ENCODE data around the gene IQSEC3. TPM values are rescaled to one million over a fixed set of nuclear protein-coding genes. Genes with fewer than 3 reads are reported as not detected.
"Not testable (repeated sequence)": the region's sequence is repeated elsewhere in the genome, so short reads cannot be mapped to it uniquely, and the experiment has no call there.

Gene IQSEC3
- total RNA-seq, 2 experiments from 2014 or later = 0.86 to 1.0 TPM

DNA sequence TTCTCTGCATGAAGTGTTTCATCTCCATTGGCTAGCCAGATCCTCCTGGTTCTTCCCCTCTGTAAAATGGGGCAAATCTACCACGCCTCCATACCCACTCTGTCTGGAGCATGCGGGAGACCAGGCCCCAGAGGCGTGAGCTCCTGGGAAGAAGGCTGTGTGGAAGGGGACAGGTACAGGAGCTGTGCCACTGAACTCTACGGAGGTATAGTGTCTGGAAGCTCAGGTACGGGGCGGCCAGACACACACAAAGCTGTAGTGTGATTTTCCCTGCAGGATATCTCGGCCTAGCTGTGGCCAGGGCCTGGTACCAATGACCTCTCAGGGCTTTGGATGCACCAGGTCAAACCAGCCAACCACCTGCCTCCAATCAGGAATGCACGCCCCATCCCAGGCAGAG lies 10.0 kb downstream of the IQSEC3 start:
- H3K36me3 Mint-ChIP-seq (ENCODE audit: low read depth); H3K9me3 Mint-ChIP-seq; H3K27ac Mint-ChIP-seq; H3K4me3 Mint-ChIP-seq; DNase-seq; H3K4me1 Mint-ChIP-seq (ENCODE audit: low read depth); CTCF ChIA-PET; intact Hi-C loops (cut with micrococcal nuclease): not testable (repeated sequence)
- peaks cover 44% of the 10 kb centered on the region for H3K27me3 Mint-ChIP-seq (ENCODE audit: low read depth)

DNA sequence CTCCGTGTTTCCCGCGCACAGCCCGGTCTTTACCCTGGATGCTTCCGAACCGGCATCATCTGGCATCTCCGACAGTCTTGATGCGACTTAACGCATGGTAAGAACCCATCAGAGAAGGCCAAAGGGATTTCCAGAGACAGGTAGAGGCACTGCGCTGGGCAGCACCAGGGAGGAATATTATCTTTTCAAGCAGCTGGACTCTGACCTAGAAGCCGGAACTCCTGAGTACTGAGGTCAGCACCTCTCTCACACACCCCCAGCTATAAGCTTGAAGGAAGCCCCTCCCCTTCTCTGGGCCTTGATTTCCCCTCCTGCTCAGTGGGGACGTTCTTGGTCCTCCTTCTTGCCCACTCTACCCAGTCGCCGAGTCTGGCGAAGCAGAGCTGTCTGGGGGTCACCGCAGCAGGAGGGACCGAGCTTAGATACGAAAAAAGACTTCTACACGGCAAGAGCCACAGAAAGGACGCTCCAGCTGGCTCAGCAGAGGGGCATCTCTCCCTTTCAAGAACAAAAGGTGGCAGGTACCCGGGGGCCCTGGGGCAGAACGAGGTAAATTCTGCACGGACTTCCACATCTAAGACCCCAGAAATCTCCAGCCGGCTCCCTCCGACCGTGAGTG lies 10.6 kb downstream of the IQSEC3 start:
- H3K9me3 Mint-ChIP-seq; DNase-seq; H3K4me1 Mint-ChIP-seq (ENCODE audit: low read depth); intact Hi-C loops (cut with micrococcal nuclease); H3K36me3 Mint-ChIP-seq (ENCODE audit: low read depth); CTCF ChIA-PET; H3K4me3 Mint-ChIP-seq; H3K27ac Mint-ChIP-seq: not testable (repeated sequence)
- H3K27me3 Mint-ChIP-seq (ENCODE audit: low read depth) = peaks cover 40% of the 10 kb centered on the region

DNA sequence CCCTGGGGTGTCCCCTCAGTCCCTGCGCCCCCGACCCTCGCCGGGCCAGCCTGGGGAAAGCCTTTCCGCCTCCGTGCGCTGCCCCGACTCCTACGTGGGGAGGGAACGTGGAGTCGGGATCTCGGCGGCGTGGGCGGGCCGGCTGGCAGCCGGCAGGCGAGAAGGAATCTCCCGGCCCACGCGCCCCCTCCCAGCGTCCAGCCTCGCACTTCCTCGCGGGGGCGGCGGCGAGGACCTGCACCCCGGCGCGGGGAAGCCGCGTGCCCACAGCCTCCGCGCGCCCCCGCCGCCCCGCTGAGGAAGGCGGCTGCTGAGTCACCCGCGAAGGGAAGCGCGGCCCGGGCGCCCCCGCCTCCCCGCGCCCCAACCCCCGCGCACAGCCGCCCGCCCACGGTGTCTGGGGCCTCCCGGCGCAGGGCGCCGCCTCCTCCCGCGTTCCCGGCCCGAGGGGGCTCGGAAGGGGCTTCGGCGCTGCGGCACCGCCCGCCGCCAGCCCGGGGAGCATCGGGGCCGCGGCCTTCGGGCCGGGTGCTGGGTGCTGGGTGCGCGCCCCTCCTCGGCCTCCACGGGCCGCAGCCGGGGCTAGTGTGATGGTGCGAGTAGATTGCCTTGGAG lies 11.3 kb downstream of the IQSEC3 start:
- H3K9me3 Mint-ChIP-seq; H3K4me1 Mint-ChIP-seq (ENCODE audit: low read depth); H3K4me3 Mint-ChIP-seq; intact Hi-C loops (cut with micrococcal nuclease); H3K36me3 Mint-ChIP-seq (ENCODE audit: low read depth); CTCF ChIA-PET; H3K27ac Mint-ChIP-seq; DNase-seq: not testable (repeated sequence)
- peaks cover 40% of the 10 kb centered on the region for H3K27me3 Mint-ChIP-seq (ENCODE audit: low read depth)

DNA sequence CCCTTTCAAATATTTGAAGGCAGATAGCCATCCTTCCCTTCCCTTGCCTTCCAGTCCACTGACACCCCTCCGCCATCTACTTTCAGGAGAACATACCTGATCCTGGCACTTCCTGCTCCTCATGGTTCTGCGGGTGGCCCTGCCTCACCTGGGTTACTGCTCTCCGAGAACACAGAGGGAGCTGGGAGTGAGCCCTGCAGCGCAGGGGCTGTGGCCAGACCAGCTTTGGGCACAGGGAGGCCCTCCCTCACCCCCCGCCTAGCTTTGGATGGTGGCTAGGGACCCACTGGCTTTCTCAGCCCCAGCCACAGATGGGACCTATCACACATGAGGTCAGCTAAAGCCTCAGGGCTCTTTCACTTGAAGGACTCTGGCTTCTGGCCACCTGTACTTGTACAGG lies 12.4 kb downstream of the IQSEC3 start:
- no peak overlapping the region for H3K4me3 Mint-ChIP-seq
- intact Hi-C loops (cut with micrococcal nuclease) = no loop called here
- H3K27me3 Mint-ChIP-seq (ENCODE audit: low read depth) = peaks cover 39% of the 10 kb centered on the region
- no peaks in the 10 kb centered on the region for H3K36me3 Mint-ChIP-seq (ENCODE audit: low read depth)
- H3K27ac Mint-ChIP-seq = no peak overlapping the region
- DNase-seq = no peak
- CTCF ChIA-PET = no interaction called here
- no peaks in the 10 kb centered on the region for H3K9me3 Mint-ChIP-seq
- H3K4me1 Mint-ChIP-seq (ENCODE audit: low read depth) = peaks cover 2% of the 10 kb centered on the region

DNA sequence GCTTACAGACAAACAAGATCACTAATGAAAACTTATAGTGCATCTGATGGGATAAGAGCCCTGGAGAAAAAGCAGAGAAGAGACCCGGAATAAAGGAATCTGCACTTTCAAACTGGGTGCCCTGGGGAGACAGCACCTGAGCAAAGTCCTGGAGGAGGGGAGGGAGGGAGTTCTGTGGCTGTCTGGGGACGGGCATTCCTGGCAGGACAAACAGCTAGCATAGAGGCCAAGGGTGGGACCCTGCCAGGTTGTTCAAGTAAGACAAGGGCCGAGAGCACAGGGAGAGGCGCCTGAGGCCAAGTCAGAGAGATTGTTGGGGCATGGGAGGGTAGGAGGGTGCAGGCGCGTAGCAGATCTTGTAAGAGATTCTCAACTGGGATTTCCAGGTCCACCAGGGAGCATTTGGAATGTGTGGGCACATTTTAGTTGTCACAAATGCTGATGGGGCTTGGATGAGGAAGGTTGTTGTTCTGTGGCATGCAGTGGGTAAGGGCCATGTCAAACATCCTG lies 14.2 kb downstream of the IQSEC3 start:
- Mint-ChIP-seq H3K4me3 (no peak overlapping the region), H3K27ac (no peak overlapping the region), H3K4me1 (ENCODE audit: low read depth) (no peaks in the 10 kb centered on the region), H3K27me3 (ENCODE audit: low read depth) (peaks cover 34% of the 10 kb centered on the region), H3K9me3 (no peaks in the 10 kb centered on the region), H3K36me3 (ENCODE audit: low read depth) (no peaks in the 10 kb centered on the region)
- DNase-seq = no peak
- CTCF ChIA-PET = no interaction called here
- intact Hi-C loops (cut with micrococcal nuclease) = no loop called here

DNA sequence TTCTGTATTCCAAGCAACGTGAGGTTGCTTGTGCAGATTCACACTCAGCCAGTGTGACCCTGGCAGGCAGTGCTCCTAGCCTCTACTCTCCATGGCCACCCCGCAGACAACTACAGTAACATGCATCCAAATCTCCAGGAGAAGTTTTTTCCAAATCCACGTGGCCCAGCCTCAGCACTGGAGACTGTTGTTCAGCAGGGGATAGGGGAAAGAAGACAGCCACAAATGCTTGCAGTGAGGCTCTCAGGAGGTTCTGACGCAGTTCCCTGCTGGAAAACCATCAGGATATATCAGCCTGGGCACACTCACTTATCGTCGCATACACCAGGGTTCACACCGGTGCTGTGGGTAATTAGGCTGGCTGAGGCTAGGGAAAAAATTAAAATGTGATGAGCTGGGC lies 16.2 kb downstream of the IQSEC3 start:
- no peak for DNase-seq
- H3K27ac Mint-ChIP-seq = no peak overlapping the region
- no peaks in the 10 kb centered on the region for H3K36me3 Mint-ChIP-seq (ENCODE audit: low read depth)
- no peaks in the 10 kb centered on the region for H3K9me3 Mint-ChIP-seq
- CTCF ChIA-PET = no interaction called here
- no peak overlapping the region for H3K4me3 Mint-ChIP-seq
- H3K4me1 Mint-ChIP-seq (ENCODE audit: low read depth) = no peaks in the 10 kb centered on the region
- intact Hi-C loops (cut with micrococcal nuclease) = no loop called here
- H3K27me3 Mint-ChIP-seq (ENCODE audit: low read depth) = peaks cover 27% of the 10 kb centered on the region

DNA sequence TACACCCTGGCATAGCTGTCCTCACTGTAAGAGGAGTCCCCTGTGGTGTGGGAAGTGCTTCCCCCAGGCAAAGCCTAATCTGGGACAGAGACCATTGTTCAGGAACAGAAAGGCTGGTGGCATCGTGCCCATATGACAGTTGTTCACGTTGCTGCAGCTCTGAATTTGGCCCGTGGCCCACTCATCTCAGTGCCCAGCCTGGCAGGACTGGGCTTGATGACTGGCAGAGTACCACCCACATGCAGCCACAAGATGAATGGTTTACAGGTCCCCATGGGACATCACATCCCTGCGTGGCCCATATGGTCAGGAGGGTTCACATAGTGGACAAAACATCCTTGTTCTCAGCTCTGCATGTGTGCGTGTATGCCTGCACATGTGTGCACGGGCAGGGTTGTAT lies 17.5 kb downstream of the IQSEC3 start:
- CTCF ChIA-PET = interaction anchor here (0.7 kb wide), 1 partner anchor 8 kb away, joined by 3 read pairs; no protein-coding TSS in a partner anchor
- no peaks in the 10 kb centered on the region for H3K4me1 Mint-ChIP-seq (ENCODE audit: low read depth)

DNA sequence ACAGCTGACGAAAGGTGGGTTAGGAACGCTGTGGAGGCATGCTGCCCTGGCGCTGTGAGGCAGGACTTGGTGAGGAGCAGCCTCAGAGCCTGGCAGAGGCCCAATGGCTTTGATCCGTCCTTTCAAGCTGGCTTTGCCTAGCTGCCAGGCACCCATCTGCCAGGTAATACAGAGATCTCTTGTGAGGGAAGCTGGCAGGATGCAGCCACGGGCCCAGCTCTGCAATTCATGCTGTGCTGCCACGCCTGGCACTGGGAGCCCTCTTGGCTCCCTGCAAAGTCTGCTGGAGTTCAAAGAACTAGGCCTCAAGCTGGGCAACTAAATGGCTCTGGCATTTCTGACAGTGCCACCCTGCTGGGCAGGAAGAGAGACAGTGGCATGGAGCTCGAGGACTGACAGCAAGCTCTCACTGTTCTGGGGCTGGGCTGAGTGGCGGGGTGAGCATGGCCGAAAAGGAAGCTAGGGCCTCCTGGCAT lies 18.7 kb downstream of the IQSEC3 start:
- H3K4me3 Mint-ChIP-seq = no peak overlapping the region
- H3K36me3 Mint-ChIP-seq (ENCODE audit: low read depth) = no peaks in the 10 kb centered on the region
- H3K27ac Mint-ChIP-seq = no peak overlapping the region
- no peaks in the 10 kb centered on the region for H3K4me1 Mint-ChIP-seq (ENCODE audit: low read depth)
- DNase-seq = no peak
- CTCF ChIA-PET = no interaction called here
- H3K9me3 Mint-ChIP-seq = peaks cover 4% of the 10 kb centered on the region
- intact Hi-C loops (cut with micrococcal nuclease) = no loop called here
- peaks cover 14% of the 10 kb centered on the region for H3K27me3 Mint-ChIP-seq (ENCODE audit: low read depth)

More for the DNA sequence above, 17.5 kb downstream of the IQSEC3 start:
- H3K27me3 Mint-ChIP-seq (ENCODE audit: low read depth) = peaks cover 22% of the 10 kb centered on the region
- no peak overlapping the region for H3K4me3 Mint-ChIP-seq
- no peak for DNase-seq
- no peaks in the 10 kb centered on the region for H3K36me3 Mint-ChIP-seq (ENCODE audit: low read depth)
- intact Hi-C loops (cut with micrococcal nuclease) = no loop called here
- no peak overlapping the region for H3K27ac Mint-ChIP-seq
- H3K9me3 Mint-ChIP-seq = no peaks in the 10 kb centered on the region

DNA sequence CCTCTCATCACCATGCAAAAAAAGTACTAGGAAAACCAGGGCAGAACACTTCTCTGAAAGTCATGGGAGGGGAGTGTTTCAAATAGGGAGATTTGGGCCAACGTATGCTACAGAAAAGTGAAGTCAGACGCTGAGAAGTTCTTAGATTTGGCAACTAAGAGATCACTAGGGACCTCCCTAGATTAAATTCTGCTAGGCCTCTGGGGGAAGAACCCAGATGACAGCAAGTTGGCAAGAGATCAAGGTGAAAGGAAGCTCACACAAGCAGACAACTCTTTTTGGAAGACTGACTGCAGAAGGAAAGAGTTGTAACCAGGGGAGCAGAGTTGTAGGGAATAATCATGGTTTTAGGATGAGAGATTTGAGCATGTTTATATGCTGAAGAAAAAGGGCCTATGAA lies 20.7 kb downstream of the IQSEC3 start:
- intact Hi-C loops (cut with micrococcal nuclease) = no loop called here
- Mint-ChIP-seq H3K4me3 (no peak overlapping the region), H3K27ac (no peak overlapping the region), H3K27me3 (ENCODE audit: low read depth) (peaks cover 2% of the 10 kb centered on the region), H3K9me3 (peaks cover 4% of the 10 kb centered on the region), H3K36me3 (ENCODE audit: low read depth) (no peaks in the 10 kb centered on the region), H3K4me1 (ENCODE audit: low read depth) (no peaks in the 10 kb centered on the region)
- CTCF ChIA-PET = no interaction called here
- no peak for DNase-seq

DNA sequence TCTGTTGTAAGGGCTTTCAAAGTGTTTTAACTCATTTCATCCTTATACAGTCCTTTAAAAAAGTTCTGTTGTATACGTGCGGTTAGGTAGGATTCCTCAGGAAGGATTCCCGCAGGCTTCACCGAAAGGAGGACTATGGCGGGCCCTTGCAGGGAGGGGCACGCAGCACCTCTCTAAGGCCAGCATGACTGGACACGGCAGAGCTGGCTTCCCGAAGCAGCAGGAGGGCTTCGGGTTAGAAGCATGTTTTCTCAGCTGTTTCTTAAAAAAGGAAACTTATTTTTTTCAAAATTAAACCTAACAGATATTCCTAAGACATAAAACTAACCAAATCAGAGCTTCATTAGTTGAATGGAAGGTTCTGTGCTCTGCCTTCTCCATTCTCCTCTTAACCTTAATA lies 21.3 kb downstream of the IQSEC3 start:
- CTCF ChIA-PET = no interaction called here
- Mint-ChIP-seq H3K27me3 (ENCODE audit: low read depth) (peaks cover 2% of the 10 kb centered on the region), H3K4me3 (no peak overlapping the region), H3K9me3 (peaks cover 4% of the 10 kb centered on the region), H3K36me3 (ENCODE audit: low read depth) (no peaks in the 10 kb centered on the region), H3K4me1 (ENCODE audit: low read depth) (no peaks in the 10 kb centered on the region), H3K27ac (no peak overlapping the region)
- intact Hi-C loops (cut with micrococcal nuclease) = no loop called here
- no peak for DNase-seq

DNA sequence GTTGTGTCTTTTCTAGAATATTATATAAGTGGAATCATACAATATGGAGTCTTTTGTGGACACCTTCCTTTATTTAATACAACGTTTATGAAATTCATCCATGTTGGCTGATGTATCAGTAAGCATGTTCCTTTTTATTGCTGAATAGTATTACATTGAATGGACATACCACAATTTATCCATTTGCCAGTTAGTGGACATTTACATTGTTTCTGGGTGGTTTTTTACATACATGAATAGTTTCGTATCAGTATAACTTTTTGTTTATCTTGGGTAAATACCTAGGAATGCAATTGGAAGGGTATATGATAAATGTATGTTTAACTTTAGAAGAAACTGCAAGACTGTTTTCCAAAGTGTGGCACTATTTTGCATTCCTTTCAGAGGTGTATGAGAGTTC lies 23.1 kb downstream of the IQSEC3 start:
- CTCF ChIA-PET = no interaction called here
- intact Hi-C loops (cut with micrococcal nuclease) = no loop called here
- H3K4me3 Mint-ChIP-seq = no peak overlapping the region
- H3K36me3 Mint-ChIP-seq (ENCODE audit: low read depth) = no peaks in the 10 kb centered on the region
- peaks cover 4% of the 10 kb centered on the region for H3K9me3 Mint-ChIP-seq
- no peak overlapping the region for H3K27ac Mint-ChIP-seq
- no peaks in the 10 kb centered on the region for H3K4me1 Mint-ChIP-seq (ENCODE audit: low read depth)
- DNase-seq = no peak
- H3K27me3 Mint-ChIP-seq (ENCODE audit: low read depth) = peaks cover 5% of the 10 kb centered on the region

DNA sequence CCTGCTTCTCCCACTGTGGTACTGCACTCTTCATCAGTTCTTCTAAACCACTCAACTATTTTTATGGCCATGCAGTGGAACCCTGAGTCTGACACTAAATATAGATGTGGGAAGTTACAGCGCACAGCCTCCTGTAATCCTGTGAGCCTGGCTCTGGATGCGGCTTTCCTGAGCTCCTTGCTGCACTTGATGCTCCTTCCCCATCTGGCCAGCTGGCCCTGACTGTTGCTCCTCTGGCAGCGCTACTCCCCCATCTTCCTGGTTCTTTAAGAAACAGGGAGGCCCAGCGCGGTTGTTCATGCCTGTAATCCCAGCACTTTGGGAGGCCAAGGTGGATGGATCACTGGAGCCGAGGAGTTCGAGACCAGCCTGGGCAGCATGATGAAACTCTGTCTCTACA lies 24.6 kb downstream of the IQSEC3 start:
- Mint-ChIP-seq H3K27me3 (ENCODE audit: low read depth) (peaks cover 6% of the 10 kb centered on the region), H3K4me1 (ENCODE audit: low read depth) (no peaks in the 10 kb centered on the region), H3K4me3 (no peak overlapping the region), H3K9me3 (peaks cover 4% of the 10 kb centered on the region), H3K36me3 (ENCODE audit: low read depth) (no peaks in the 10 kb centered on the region), H3K27ac (no peak overlapping the region)
- no peak for DNase-seq
- CTCF ChIA-PET = no interaction called here
- intact Hi-C loops (cut with micrococcal nuclease) = no loop called here

DNA sequence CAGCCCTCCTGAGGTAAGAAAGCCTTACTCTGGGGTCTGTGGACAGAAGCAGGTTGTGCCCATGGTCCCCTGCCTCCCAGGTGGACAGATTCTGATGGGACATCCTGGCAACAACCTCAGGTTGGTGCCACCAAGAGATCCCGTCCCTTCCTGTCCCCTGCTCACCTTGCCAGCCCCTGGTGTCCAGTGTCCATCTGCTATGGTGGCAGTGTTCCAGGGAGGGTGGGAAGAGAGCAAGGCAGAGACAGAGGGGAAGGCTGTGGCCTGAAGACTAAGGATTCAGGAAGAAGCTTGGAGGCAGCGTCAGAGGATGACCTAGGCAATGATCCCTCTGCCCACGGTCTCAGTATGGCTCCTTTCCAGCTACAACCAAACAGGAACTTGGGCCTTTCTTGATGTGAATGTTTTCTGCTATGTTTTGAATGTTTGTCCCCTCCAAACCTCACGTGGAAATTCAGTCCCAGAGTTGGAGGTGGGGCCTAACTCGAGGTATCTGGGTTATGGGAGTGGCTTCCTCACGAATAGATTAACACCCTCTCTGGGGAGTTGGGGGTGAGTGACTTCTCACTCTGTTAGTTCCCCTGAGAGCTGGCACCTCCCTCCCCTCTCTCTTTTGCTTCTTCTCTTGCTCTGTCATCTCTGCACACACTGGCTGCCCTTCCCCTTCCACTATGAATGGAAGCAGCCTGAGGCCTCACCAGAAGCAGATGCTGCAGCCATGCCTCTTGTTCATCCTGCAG lies 26.9 kb downstream of the IQSEC3 start:
- CTCF ChIA-PET = interaction anchor here (1.0 kb wide), 1 partner anchor 59 kb away, joined by 3 read pairs; no protein-coding TSS in a partner anchor
- H3K9me3 Mint-ChIP-seq = peaks cover 4% of the 10 kb centered on the region
- no peak for DNase-seq

More for the DNA sequence above, 26.9 kb downstream of the IQSEC3 start:
- intact Hi-C loops (cut with micrococcal nuclease) = no loop called here
- H3K4me1 Mint-ChIP-seq (ENCODE audit: low read depth) = no peaks in the 10 kb centered on the region
- no peak overlapping the region for H3K4me3 Mint-ChIP-seq
- no peak overlapping the region for H3K27ac Mint-ChIP-seq
- H3K36me3 Mint-ChIP-seq (ENCODE audit: low read depth) = no peaks in the 10 kb centered on the region
- peaks cover 6% of the 10 kb centered on the region for H3K27me3 Mint-ChIP-seq (ENCODE audit: low read depth)
